GM21619 (cell line): ENCODE measurements around the gene CAB39L.

Source experiments
- ATAC-seq: cut with Tn5 transposase; IDR thresholded peaks from one replicate; pipeline ENCODE4 v1.9.1; 2021; ENCODE audit not compliant: unreplicated experiment

CAB39L gene

GRCh38 chr13:49400755-49401659, 42.9 kb downstream of the CAB39L start:
- peak; percentile 67 for ATAC-seq

DNA sequence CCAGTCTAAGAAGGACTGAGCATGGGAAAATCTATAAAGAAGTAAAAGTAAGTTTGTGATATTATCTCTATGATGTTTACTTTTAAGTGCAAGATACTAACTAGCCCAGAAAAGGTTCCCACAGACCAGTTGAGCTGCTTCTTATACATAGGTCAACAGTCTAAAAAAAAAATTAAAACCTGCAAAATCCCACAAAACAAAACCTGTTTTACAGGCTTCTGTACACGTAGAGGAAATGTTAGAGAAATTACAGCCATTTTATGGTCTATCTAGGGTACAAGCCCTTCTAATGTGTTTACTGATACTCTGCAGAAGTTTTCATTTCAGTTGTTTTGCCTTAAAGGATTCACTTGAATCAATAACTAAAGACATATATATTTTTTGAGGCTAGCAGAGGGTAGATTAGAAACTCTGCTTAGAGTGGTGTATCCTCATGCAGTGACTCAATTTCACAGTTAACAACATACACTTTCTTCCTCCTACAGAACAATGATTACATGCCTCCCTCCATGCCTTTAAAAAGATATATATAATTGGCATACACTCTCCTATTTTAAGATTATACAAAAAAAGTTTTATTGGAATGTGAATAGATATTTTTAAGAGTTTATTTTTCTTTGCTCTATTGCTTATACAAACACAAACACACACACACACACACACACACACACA, 43.9 kb downstream of the CAB39L start:
- ATAC-seq = no peak

DNA sequence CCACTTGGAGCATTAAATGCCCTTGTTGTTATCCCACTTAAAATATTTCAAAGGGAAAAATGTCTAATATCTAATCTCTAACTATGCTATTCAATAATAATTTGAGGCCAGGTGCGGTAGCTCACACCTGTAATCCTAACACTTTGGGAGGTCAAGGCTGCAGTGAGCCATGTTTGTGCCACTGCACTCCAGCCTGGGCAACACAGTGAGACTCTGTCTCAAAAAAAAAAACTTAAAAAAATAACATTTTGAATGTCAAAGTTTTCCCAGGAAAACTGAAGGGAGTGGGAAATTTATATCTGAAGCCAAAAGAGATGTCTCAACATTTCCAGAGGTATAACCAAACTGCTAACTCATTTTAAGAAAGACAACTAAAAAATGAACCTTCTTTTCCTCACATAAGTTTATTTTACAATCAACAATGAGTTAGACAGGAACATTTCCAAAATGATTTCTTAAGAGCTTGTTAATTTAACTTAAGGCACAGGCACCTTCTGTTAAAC, 47.9 kb downstream of the CAB39L start:
- no peak for ATAC-seq

- ATAC-seq = no peak
Observed at GRCh38 chr13:49395451-49395865, 48.4 kb downstream of the CAB39L start.

DNA sequence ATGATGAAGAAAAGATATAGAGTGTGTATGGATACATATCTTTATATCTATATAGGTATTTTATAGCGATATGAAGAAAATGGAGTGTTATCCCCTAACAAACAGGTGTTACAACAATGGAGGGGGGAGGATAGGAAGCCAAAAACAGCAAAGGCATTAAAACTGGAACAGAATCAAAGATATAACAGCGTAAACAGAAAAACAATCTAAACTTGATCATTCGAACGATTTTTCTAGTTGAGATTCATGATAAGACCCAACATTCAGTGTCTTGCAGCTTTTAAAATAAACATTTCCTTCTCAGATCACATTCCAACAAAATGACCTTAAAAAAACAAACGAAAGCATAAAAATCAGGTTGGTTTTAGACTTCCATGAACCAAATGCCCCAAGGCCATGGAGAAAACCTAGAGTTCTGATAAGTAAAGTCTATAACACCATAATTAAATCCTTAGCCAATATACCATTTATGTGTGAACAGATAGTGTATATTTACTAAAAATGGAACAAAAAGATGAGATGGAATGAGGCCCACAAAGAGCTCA, 55.7 kb downstream of the CAB39L start:
- ATAC-seq = no peak

GRCh38 chr13:49386664-49387063, 57.2 kb downstream of the CAB39L start:
- ATAC-seq = no peak

GRCh38 chr13:49376121-49376520, 67.7 kb downstream of the CAB39L start:
- no peak for ATAC-seq

- ATAC-seq = no peak
Observed at GRCh38 chr13:49374585-49375290, 69.1 kb downstream of the CAB39L start.

GRCh38 chr13:49373716-49374115, 70.1 kb downstream of the CAB39L start:
- ATAC-seq = no peak

GRCh38 chr13:49371943-49372613, 71.8 kb downstream of the CAB39L start:
- ATAC-seq = no peak

DNA sequence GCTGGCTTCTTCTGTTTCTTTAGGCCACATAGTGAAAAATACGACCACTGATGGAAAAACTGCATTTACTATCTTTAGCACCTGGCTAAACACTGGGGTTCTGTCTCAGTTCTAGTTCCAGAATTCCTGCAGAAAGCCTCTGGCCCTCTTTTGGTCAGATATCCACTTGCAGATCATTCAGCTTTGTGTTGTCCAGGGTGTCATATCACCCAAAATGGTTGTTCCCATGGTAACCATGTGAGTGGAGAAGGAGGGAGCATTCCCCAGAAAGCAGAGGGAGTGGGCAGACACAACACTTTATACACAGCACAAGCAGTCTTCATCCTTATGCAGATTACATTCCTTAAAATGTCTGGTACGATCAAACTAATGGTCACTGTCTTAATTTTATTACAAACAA, 73.5 kb downstream of the CAB39L start:
- ATAC-seq = no peak

DNA sequence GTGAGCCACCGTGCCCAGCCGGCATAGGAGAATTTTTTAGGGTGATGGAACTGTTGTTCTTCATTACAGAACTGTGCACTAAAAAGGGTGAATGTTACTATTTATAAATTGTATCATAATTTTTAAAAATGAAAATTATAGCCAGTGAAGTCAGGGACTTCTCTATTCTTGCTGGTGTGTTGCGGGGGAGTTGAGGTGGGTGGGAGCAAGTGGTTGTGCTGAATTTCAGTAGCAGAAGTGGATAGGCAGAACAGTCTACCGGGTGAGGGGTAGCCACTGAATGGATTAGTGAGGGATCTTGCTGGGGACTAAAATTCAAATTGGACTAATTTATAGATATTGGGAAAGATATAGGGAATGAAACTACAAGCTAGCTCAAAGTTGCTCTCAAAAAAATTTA, 74.0 kb downstream of the CAB39L start:
- no peak for ATAC-seq

GRCh38 chr13:49368688-49369087, 75.2 kb downstream of the CAB39L start:
- no peak for ATAC-seq

GRCh38 chr13:49367640-49368422, 76.0 kb downstream of the CAB39L start:
- no peak for ATAC-seq

DNA sequence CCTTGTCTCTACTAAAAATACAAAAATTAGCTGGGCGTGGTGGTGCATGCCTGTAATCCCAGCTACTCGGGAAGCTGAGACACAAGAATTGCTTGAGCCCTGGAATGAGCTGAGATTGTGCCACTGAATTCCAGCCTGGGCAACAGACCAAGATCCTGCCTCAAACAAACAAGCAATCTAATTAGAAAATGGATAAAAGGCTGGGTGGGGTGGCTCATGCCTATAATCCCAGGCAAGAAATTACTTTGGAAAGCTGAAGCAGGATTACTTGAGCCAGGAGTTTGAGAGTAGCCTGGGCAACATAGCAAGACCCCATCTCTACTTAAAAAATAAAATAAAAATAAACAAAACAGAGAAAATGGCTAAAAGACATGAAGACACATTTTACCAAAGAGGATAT, 77.0 kb downstream of the CAB39L start:
- no peak for ATAC-seq

GRCh38 chr13:49357694-49358093, 86.2 kb downstream of the CAB39L start:
- ATAC-seq = no peak

- ATAC-seq = no peak
Observed at GRCh38 chr13:49356223-49356622, 87.6 kb downstream of the CAB39L start.

DNA sequence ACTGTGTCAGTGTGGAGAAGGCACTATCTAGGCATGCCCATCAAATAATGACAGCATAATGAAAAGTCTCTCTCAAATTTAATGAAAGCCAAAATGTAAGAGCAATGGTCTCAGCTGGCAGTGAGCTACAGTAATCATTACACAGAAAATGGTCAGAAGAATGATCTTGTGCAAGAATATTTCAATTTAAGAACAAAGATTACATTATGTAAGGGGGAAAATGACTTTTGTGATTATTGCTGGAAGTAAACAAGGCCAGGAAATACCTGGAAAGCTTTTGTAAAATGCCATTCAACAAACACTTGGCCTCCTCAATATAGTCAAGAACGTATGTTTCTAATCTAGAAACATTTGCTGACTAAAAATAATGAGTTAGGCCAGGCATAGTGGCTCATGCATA, 89.1 kb downstream of the CAB39L start:
- ATAC-seq = no peak

DNA sequence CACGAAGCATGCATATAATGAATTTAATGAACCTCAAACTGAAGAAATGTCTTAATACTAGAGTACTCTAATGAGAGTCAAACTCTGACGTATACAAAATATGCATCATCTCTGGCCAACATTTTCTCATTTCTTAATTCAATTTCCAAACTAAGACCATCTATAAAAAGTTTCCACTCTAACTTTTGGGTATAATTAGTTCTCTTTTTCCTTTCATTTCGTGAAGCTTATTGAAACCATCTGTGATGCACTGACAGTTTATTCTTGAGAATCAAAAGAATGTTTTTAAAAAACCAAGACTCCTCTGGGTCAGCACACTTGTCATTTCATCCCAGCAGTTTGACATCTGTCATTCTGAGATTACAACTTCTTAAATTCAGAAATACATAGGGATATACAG, 90.0 kb downstream of the CAB39L start:
- ATAC-seq = no peak

DNA sequence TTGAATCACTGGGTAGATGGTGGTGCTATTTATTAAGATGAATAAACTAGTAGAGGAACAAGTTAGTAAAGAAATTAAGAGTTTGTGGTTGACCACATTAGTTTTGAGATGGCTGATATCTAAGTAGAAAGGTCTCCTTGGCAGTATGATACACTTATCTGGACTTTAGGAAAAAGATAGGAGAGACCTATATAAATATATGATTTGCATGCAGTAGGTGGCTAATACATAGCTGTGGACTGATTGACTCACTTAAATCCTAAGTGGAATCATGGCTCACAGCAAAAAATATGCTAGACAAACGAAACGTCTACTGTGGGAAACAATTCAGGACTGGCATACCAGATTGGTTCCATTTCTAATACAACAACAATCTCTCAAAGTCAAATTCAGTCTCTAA, 92.0 kb downstream of the CAB39L start:
- ATAC-seq = no peak
